Right lobe of liver (tissue), 6 donors: ENCODE results near the gene PDSS2. TPM values are rescaled to one million over a fixed set of nuclear protein-coding genes. Genes with fewer than 3 reads are reported as not detected.

Experiments used
- ATAC-seq, 4 donors: fragments of 200-7000 bp; cut with Tn5 transposase; one replicate each; pipeline ENCODE4 v1.9.1; 2020; ENCODE audit warnings: mild to moderate bottlenecking in 4 of 4, moderate library complexity in 4 of 4
- DNase-seq, 3 donors: peaks; one replicate each; pipeline ENCODE4 v3.0.0-alpha.2; 2020
- H3K27ac ChIP-seq, 3 donors: fragments of 200-600 bp; one replicate each; pipeline ENCODE4 v1.8.0; 2022
- H3K27me3 ChIP-seq, 2 donors: fragments of 200-600 bp; one replicate each; pipeline ENCODE4 v1.8.0; 2022
- H3K36me3 ChIP-seq, 4 donors: fragments of 200-600 bp; sonication (generic) in 1 of 4; one replicate each; pipeline versions ENCODE4 v1.5.1 to v1.8.0; 2017 to 2022; ENCODE audit warnings: control low read depth in 1 of 4
- H3K4me1 ChIP-seq, 4 donors: fragments of 200-600 bp; sonication (generic) in 1 of 4; one replicate each; pipeline versions ENCODE4 v1.5.1 to v1.8.0; 2017 to 2022; ENCODE audit warnings: control low read depth in 1 of 4
- H3K4me3 ChIP-seq, 3 donors: fragments of 200-600 bp; one replicate each; pipeline ENCODE4 v1.8.0; 2022
- H3K9me3 ChIP-seq, 4 donors: fragments of 200-600 bp; sonication (generic) in 1 of 4; one replicate each; pipeline versions ENCODE4 v1.5.1 to v1.8.0; 2017 to 2022; ENCODE audit warnings: control low read depth in 1 of 4
- POLR2A ChIP-seq: fragments of 450-650 bp; IDR thresholded peaks from one replicate; pipeline ENCODE4 v1.6.1; 2017; ENCODE audit warnings: antibody characterized with exemption, mild to moderate bottlenecking
- WGBS: methylation state at CpG from one replicate; pipeline ENCODE4 v1.1.6; 2018; ENCODE audit warnings: low coverage, low lambda C conversion rate; ENCODE audit not compliant: insufficient coverage; ENCODE audit errors: missing lambda C conversion rate; 5-methylcytosine and 5-hydroxymethylcytosine counted together
- intact Hi-C, 2 donors: fragments of 100-400 bp; cut with DNase I; formaldehyde crosslinking; loops; one replicate each; pipeline versions ENCODE4 v1.11.2 to v1.14.1; 2022
- total RNA-seq, 6 experiments: library from RNA; depleted of rRNA in 2 of 6; stranded (reverse); fragments of >200 nt in 2 of 6; fragmentation: NEBNext Ultra II Directional in 3 of 6; extraction: Animal tissue kit (Norgen Biotek cat#: 25700) in 3 of 6; gene quantifications; one replicate each; pipeline versions ENCODE4 v1.1.0 to v1.2.4, GENCODE V29; 2016 to 2023
- TF ChIP-seq, protein P1 (sequence below), 4 donors: fragments of 200-600 bp in 3 of 4; fragments of 450-650 bp in 1 of 4; IDR thresholded peaks; one replicate each; pipeline versions ENCODE4 v1.5.1 to v1.8.0; 2016 to 2022; ENCODE audit warnings: antibody characterized with exemption in 4 of 4, mild to moderate bottlenecking in 2 of 4
- donor health status: DM: no; HTN: yes; CAD: no.
- donor health status: DM: no; HTN: no; CAD: no.
- donor health status: DM: no; HTN: no; CAD: no.
- donor health status: DM: no; HTN: yes; CAD: no.
- donor health status: DM: no; HTN: yes; CAD: no.

PDSS2 gene
- total RNA-seq, 6 experiments from 2014 or later, result 17.0 to 25.1 (median 19.0) TPM

DNA sequence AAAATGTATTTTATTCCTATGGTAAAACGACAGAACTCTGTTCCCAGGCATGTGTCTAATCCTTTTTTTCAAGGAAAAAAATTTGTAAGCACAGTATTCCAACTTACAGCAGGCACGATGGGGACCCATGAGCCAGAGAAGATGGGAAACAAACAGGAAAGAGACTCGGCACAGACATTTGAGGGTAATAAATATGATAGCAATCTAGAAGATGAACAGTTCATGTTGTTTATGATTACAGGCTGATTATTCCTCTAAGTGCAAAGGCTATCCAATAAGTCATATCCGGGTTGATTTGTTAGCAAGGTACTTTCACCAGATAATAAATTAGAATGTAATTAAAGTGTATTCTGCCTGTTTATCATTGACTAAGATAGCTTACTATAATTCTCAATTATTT is 43.2 kb downstream of the PDSS2 start:
- no peaks in the 10 kb centered on the region for H3K9me3 ChIP-seq
- no peaks in the 10 kb centered on the region for H3K27me3 ChIP-seq
- no peaks in the 10 kb centered on the region for H3K4me1 ChIP-seq
- intact Hi-C loops, result no loop called here
- H3K4me3 ChIP-seq, result no peak overlapping the region
- DNase-seq, result no peak
- TF ChIP-seq POLR2A, result no peak
- TF ChIP-seq, protein P1, sequence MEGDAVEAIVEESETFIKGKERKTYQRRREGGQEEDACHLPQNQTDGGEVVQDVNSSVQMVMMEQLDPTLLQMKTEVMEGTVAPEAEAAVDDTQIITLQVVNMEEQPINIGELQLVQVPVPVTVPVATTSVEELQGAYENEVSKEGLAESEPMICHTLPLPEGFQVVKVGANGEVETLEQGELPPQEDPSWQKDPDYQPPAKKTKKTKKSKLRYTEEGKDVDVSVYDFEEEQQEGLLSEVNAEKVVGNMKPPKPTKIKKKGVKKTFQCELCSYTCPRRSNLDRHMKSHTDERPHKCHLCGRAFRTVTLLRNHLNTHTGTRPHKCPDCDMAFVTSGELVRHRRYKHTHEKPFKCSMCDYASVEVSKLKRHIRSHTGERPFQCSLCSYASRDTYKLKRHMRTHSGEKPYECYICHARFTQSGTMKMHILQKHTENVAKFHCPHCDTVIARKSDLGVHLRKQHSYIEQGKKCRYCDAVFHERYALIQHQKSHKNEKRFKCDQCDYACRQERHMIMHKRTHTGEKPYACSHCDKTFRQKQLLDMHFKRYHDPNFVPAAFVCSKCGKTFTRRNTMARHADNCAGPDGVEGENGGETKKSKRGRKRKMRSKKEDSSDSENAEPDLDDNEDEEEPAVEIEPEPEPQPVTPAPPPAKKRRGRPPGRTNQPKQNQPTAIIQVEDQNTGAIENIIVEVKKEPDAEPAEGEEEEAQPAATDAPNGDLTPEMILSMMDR (IDR thresholded peaks at IDR 0.05), result no peak
- H3K36me3 ChIP-seq, result no peaks in the 10 kb centered on the region
- WGBS, result 81% methylated on average over 4 of the region's 4 CpGs
- H3K27ac ChIP-seq, result no peak overlapping the region
- no peak for ATAC-seq

DNA sequence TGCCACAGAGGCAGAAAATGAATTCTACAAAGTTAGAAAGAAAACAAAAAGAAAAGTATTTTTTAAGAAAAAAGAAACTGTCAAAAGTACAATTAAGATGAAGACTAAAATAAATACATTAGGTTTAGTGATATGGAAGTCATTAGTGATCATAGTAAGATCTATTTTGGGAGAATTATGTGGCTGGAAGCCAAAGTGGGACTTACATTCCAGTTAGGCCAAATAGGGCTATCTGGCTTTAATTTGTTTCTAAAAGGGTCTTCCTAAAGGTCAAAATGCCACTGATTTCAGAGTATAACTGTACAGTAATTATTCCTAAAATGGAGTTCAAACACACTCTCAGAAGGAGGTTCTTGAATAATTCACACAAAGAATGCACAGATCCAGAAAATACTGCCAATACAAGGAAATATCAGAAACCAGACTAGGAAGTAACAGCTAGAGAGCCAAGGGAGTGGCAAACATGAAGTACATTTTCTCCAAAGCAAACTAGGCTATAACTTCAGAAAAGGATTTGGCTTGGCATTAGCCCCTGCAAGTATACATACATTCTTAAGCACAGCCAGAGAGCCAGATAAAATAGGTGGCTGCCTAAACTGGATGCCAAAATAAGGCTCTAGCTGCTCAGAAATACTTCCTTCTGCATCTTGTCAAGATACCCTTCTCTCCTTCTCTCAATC is 45.3 kb downstream of the PDSS2 start:
- Histone ChIP-seq H3K9me3 (no peaks in the 10 kb centered on the region), H3K36me3 (no peaks in the 10 kb centered on the region), H3K27me3 (no peaks in the 10 kb centered on the region), H3K27ac (no peak overlapping the region), H3K4me1 (no peaks in the 10 kb centered on the region), H3K4me3 (no peak overlapping the region)
- no peak for TF ChIP-seq POLR2A
- TF ChIP-seq, protein P1 (IDR thresholded peaks at IDR 0.05), result no peak
- DNase-seq (no peak), ATAC-seq (no peak)
- intact Hi-C loops, result no loop called here

DNA sequence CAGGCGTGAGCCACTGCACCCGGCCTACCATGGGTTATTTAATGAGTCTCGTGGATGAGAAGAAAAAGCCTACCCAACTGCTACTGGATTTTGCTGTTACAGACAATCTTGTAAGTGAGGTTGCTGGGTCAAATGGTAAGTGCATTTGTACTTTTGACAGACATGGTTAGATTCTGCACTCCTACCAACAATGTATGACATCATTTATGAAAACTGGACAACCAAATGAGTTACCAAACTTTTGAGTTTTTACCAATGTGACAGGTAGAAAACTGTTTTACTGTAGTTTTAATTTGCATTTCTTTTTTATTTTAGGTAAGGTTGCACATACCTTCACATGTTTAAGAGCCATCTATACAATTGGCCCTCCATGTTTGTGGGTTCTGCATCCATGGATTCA is 48.2 kb downstream of the PDSS2 start:
- H3K4me3 ChIP-seq, result no peak overlapping the region
- H3K9me3 ChIP-seq, result no peaks in the 10 kb centered on the region
- intact Hi-C loops, result no loop called here
- no peak overlapping the region for H3K27ac ChIP-seq
- no peaks in the 10 kb centered on the region for H3K4me1 ChIP-seq
- ATAC-seq (no peak), DNase-seq (no peak)
- H3K27me3 ChIP-seq, result no peaks in the 10 kb centered on the region
- no peaks in the 10 kb centered on the region for H3K36me3 ChIP-seq
- WGBS, result no CpG with 5 or more reads among the region's 3 CpGs
- TF ChIP-seq, protein P1 (IDR thresholded peaks at IDR 0.05), result no peak
- no peak for TF ChIP-seq POLR2A

DNA sequence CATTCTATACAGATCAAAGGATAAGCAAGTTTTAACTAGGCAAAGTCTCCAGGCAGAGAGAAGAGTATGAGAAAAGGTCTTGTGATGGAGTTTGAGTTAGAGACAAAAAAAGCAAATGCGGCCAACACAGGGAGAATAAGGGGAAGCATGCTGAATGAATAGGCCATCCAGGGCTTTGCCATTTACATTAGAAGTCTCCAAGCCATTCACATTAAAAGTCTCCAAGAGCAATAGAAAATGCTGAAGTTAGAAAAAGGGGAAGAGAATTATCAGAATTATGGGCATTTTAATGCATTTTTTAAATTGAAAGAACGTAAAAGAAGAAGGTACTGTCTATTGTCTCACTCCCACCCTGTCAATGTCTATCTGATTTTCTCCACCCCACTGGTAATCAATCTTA is 49.4 kb downstream of the PDSS2 start:
- 71% methylated on average over 2 of the region's 2 CpGs for WGBS
- Histone ChIP-seq H3K36me3 (no peaks in the 10 kb centered on the region), H3K4me1 (no peaks in the 10 kb centered on the region), H3K27ac (no peak overlapping the region), H3K9me3 (no peaks in the 10 kb centered on the region), H3K4me3 (no peak overlapping the region), H3K27me3 (no peaks in the 10 kb centered on the region)
- no peak for DNase-seq
- ATAC-seq, result no peak
- intact Hi-C loops, result no loop called here
- TF ChIP-seq POLR2A, result no peak
- TF ChIP-seq, protein P1 (IDR thresholded peaks at IDR 0.05), result no peak

DNA sequence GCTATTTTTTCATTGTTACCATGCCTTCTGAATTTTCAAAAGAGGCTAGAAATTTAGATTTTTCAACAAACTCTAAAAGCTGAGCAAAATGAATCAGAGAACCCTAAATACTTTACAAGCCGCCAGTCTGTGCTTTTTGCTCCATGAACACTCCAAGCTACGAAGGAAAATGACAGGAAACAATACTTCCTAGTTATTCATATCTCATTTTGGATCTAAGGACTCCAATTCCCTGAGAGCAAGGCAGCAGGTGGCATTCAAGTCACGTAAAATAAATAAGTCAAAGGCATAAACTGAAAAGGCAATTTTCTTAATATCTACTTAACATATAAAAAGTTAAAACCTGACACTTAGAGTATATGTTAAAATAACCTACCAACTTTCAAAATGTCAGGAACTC is 50.6 kb downstream of the PDSS2 start:
- Histone ChIP-seq H3K4me3 (no peak overlapping the region), H3K27ac (no peak overlapping the region), H3K27me3 (no peaks in the 10 kb centered on the region), H3K9me3 (no peaks in the 10 kb centered on the region), H3K4me1 (no peaks in the 10 kb centered on the region), H3K36me3 (no peaks in the 10 kb centered on the region)
- 85% methylated on average over 3 of the region's 3 CpGs for WGBS
- intact Hi-C loops, result no loop called here
- no peak for ATAC-seq
- no peak for DNase-seq
- TF ChIP-seq, protein P1 (IDR thresholded peaks at IDR 0.05), result no peak
- TF ChIP-seq POLR2A, result no peak
